Measurements from ENCODE around the gene EXOC8.

Gene EXOC8

GRCh38 chr1:231322880-231323530 lies 14.6 kb downstream of the EXOC8 start:
- Histone ChIP-seq H4K20me1 (ENCODE audit: insufficient read depth, low read length) (no peaks in the 10 kb centered on the region), H3K79me2 (ENCODE audit: insufficient read depth, low read length) (no peaks in the 10 kb centered on the region), H3K9ac (ENCODE audit: low read length) (no peak overlapping the region), H3F3A (ENCODE audit: insufficient read depth, low read length) (no peaks in the 10 kb centered on the region), H3K4me2 (ENCODE audit: low read length) (no peak overlapping the region), H3K4me1 (ENCODE audit: insufficient read depth, low read length, severe bottlenecking) (no peaks in the 10 kb centered on the region), H3K4me3 (ENCODE audit: low read depth, low read length, poor library complexity, severe bottlenecking) (no peak overlapping the region), H3K27me3 (ENCODE audit: insufficient read depth, low read length) (no peaks in the 10 kb centered on the region), H3K36me3 (ENCODE audit: insufficient read depth, low read length) (no peaks in the 10 kb centered on the region), H2AFZ (ENCODE audit: low read length) (no peak overlapping the region), H3K9me3 (ENCODE audit: low read length) (no peaks in the 10 kb centered on the region), H3K27ac (ENCODE audit: low read depth, low read length, poor library complexity, severe bottlenecking) (no peak overlapping the region), H3K9me2 (ENCODE audit: low read depth, low read length) (no peaks in the 10 kb centered on the region)
- TF ChIP-seq EZH2 (IDR thresholded peaks at IDR 0.05; ENCODE audit: borderline replicate concordance, low read length): no peak
- TF ChIP-seq CTCF (IDR thresholded peaks at IDR 0.05; ENCODE audit: low read length): peak; percentile 11; the same call in 1 of the 2 replicates

- H3K4me3 ChIP-seq (ENCODE audit: low read depth, low read length, poor library complexity, severe bottlenecking): no peak overlapping the region
- H3F3A ChIP-seq (ENCODE audit: insufficient read depth, low read length): no peaks in the 10 kb centered on the region
- TF ChIP-seq CTCF (IDR thresholded peaks at IDR 0.05; ENCODE audit: low read length) (no peak), EZH2 (IDR thresholded peaks at IDR 0.05; ENCODE audit: borderline replicate concordance, low read length) (no peak)
- H3K79me2 ChIP-seq (ENCODE audit: insufficient read depth, low read length): no peaks in the 10 kb centered on the region
- no peaks in the 10 kb centered on the region for H3K27me3 ChIP-seq (ENCODE audit: insufficient read depth, low read length)
- no peaks in the 10 kb centered on the region for H4K20me1 ChIP-seq (ENCODE audit: insufficient read depth, low read length)
- H3K27ac ChIP-seq (ENCODE audit: low read depth, low read length, poor library complexity, severe bottlenecking): no peak overlapping the region
- H3K4me1 ChIP-seq (ENCODE audit: insufficient read depth, low read length, severe bottlenecking): no peaks in the 10 kb centered on the region
- H3K9ac ChIP-seq (ENCODE audit: low read length): no peak overlapping the region
- H2AFZ ChIP-seq (ENCODE audit: low read length): no peak overlapping the region
- no peak overlapping the region for H3K4me2 ChIP-seq (ENCODE audit: low read length)
- H3K9me3 ChIP-seq (ENCODE audit: low read length): no peaks in the 10 kb centered on the region
- H3K9me2 ChIP-seq (ENCODE audit: low read depth, low read length): no peaks in the 10 kb centered on the region
- H3K36me3 ChIP-seq (ENCODE audit: insufficient read depth, low read length): no peaks in the 10 kb centered on the region
Observed at GRCh38 chr1:231319080-231319479, 18.6 kb downstream of the EXOC8 start.

GRCh38 chr1:231318568-231318967 lies 19.1 kb downstream of the EXOC8 start:
- Histone ChIP-seq H3K9ac (ENCODE audit: low read length) (no peak overlapping the region), H3K36me3 (ENCODE audit: insufficient read depth, low read length) (no peaks in the 10 kb centered on the region), H3K79me2 (ENCODE audit: insufficient read depth, low read length) (no peaks in the 10 kb centered on the region), H3K4me3 (ENCODE audit: low read depth, low read length, poor library complexity, severe bottlenecking) (no peak overlapping the region), H3K9me3 (ENCODE audit: low read length) (no peaks in the 10 kb centered on the region), H3K27ac (ENCODE audit: low read depth, low read length, poor library complexity, severe bottlenecking) (no peak overlapping the region), H4K20me1 (ENCODE audit: insufficient read depth, low read length) (no peaks in the 10 kb centered on the region), H3K4me2 (ENCODE audit: low read length) (no peak overlapping the region), H3K27me3 (ENCODE audit: insufficient read depth, low read length) (no peaks in the 10 kb centered on the region), H3K4me1 (ENCODE audit: insufficient read depth, low read length, severe bottlenecking) (no peaks in the 10 kb centered on the region), H3K9me2 (ENCODE audit: low read depth, low read length) (no peaks in the 10 kb centered on the region), H3F3A (ENCODE audit: insufficient read depth, low read length) (no peaks in the 10 kb centered on the region), H2AFZ (ENCODE audit: low read length) (no peak overlapping the region)
- TF ChIP-seq CTCF (IDR thresholded peaks at IDR 0.05; ENCODE audit: low read length): no peak
